Motor neuron (in vitro differentiated cells): Measurements from ENCODE around the gene DEFB118. TPM values are rescaled to one million over a fixed set of nuclear protein-coding genes. Genes with fewer than 3 reads are reported as not detected.
"Not testable (repeated sequence)": the region's sequence is repeated elsewhere in the genome, so short reads cannot be mapped to it uniquely, and the experiment has no call there.

Experiments
- ATAC-seq, 8 experiments: fragments of 200-7000 bp; cut with Tn5 transposase; replicated peaks in 6 of 8; 2 replicates each; pipeline ENCODE4 v1.8.0; 2021; ENCODE audit warnings: mild to moderate bottlenecking in 8 of 8, moderate library complexity in 8 of 8
- H3K27ac ChIP-seq, 2 donors: fragments of 250-450 bp; sonication (Bioruptor Pico); 2 replicates each; pipeline ENCODE4 v1.9.0; 2021; ENCODE audit warnings: antibody characterized with exemption in 2 of 2, mild to moderate bottlenecking in 2 of 2, moderate library complexity in 1 of 2
- H3K4me1 ChIP-seq, 2 donors: fragments of 250-450 bp; sonication (Bioruptor Pico); replicated peaks in 1 of 2; 2 replicates each; pipeline ENCODE4 v1.6.1; 2021; ENCODE audit warnings: antibody characterized with exemption in 2 of 2, mild to moderate bottlenecking in 2 of 2, moderate library complexity in 1 of 2
- H3K4me3 ChIP-seq, 5 donors: fragments of 250-450 bp; sonication (Bioruptor Pico); 2 replicates each; pipeline ENCODE4 v1.9.0; 2021; ENCODE audit warnings: antibody characterized with exemption in 5 of 5, mild to moderate bottlenecking in 5 of 5, moderate library complexity in 4 of 5
- WGBS, 10 experiments: fragments of 450-650 bp; shearing (Covaris generic); methylation state at CpG; one replicate each; pipeline ENCODE4 v1.0.0; 2022; 5-methylcytosine and 5-hydroxymethylcytosine counted together
- in situ Hi-C, 9 experiments: fragments of 400-800 bp; cut with MboI; loops; one replicate each; pipeline ENCODE4 v1.15.0; 2021; ENCODE audit warnings: low sequenced_read_pairs in 9 of 9, low pct_unique_long_range_greater_than_20kb in 2 of 9; ENCODE audit not compliant: unreplicated experiment in 9 of 9
- total RNA-seq, 8 experiments: library from RNA; unstranded; fragments of 300-600 nt; gene quantifications; 2 replicates each; pipeline versions ENCODE4 v1.2.3 to v1.2.4, GENCODE V29; 2022

DEFB118 gene
- total RNA-seq = under 1 TPM in 1 of 8 experiments, not detected in 7; 0.33 TPM

- 0 to 57% (median 40%) methylated on average over 1 to 2 of the region's 2 CpGs; no CpG with 5 or more reads in 5 of the 10 experiments for whole genome bisulfite sequencing, 10 experiments
- ATAC-seq = no peak
Observed at GRCh38 chr20:31368301-31368700, at the start of gene DEFB118. DEFB118 (plus strand) TSS chr20:31368601; CDS start chr20:31368651, 50 bp downstream.

GRCh38 chr20:31322504-31322903 is 45.9 kb upstream of the DEFB118 start:
- 0 to 18% (median 0%) methylated on average over 1 to 3 of the region's 3 CpGs; no CpG with 5 or more reads in 4 of the 10 experiments for WGBS, 10 experiments
- H3K4me1 ChIP-seq = no peaks in the 10 kb centered on the region
- ATAC-seq = no peak
- no peak overlapping the region for H3K4me3 ChIP-seq
- no peak overlapping the region for H3K27ac ChIP-seq
- in situ Hi-C loops = no loop called here

More at GRCh38 chr20:31368301-31368700, at the start of gene DEFB118:
- Histone ChIP-seq H3K27ac (no peak within 1 kb of the TSS), H3K4me3 (no peak within 1 kb of the TSS), H3K4me1 (no peaks in the 10 kb centered on the region)
- in situ Hi-C loops = no loop called here

DNA sequence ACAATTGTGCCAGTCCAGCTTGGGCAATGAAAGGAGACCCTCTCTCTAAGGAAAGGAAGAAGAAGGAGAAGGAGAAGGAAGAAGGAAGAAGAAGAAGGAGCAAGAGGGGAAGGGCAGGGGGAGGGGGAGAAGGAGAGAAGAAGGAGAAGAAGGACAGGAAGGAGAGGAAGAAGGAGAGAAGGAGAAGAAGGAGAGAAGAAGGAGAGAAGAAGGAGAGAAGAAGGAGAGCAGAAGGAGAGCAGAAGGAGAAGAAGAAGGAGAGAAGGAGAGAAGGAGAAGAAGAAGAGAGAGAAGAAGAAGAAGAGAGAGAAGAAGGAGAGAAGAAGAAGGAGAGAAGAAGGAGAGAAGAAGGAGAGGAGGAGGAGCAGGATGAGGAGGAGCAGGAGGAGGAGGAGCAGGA is 37.5 kb upstream of the DEFB118 start:
- ATAC-seq = no peak

DNA sequence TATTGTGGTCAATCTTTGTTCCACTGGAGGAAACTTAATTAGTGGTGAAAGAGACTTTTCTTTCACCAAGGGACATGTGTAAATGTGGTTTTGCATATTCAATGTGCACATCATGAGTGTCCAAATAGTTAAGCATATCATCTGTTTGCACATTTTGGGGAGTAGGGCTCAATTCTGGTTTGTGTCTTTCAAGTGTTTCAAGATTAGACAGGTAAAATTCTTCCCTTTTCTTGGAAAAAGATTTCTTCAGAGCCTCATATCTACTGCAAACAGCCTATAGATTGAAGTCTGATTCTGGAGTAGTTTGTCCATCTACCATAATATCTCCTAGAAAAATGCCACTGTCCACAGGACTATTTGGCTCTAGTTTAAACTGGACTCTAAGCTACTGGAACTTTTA is 26.9 kb upstream of the DEFB118 start:
- Histone ChIP-seq H3K27ac (no peak overlapping the region), H3K4me1 (no peaks in the 10 kb centered on the region), H3K4me3 (no peak overlapping the region)
- in situ Hi-C loops = no loop called here
- no peak for ATAC-seq

More for the DNA sequence above, 37.5 kb upstream of the DEFB118 start:
- no peak overlapping the region for H3K27ac ChIP-seq
- in situ Hi-C loops = no loop called here
- H3K4me1 ChIP-seq = no peaks in the 10 kb centered on the region
- H3K4me3 ChIP-seq = no peak overlapping the region

GRCh38 chr20:31355981-31356380 is 12.4 kb upstream of the DEFB118 start:
- in situ Hi-C loops = no loop called here
- Histone ChIP-seq H3K4me1 (no peaks in the 10 kb centered on the region), H3K4me3 (no peak overlapping the region), H3K27ac (no peak overlapping the region)
- WGBS, 10 experiments = 0 to 57% (median 8%) methylated on average over 1 of the region's 1 CpG; no CpG with 5 or more reads in 2 of the 10 experiments
- no peak for ATAC-seq

DNA sequence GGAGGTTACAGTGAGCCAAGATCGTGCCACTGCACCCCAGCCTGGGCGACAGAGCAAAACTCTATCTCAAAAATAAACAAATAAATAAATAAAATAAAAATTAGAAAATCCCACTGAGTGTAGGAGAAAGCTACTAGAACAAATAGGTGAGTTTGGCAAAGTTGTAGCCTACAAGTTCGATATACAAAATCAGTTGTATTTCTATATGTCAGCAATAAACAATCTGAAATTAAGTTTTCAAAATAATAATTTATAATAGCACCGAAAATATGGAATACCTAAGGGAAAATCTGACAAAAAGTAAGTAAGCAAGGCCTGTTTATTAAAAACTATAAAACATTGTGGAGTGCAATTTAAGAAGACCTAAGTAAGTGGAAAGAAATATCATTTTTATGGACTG is 5.1 kb upstream of the DEFB118 start:
- no peak for ATAC-seq
- WGBS, 10 experiments = 0 to 54% (median 31%) methylated on average over 2 to 4 of the region's 4 CpGs
- no peak overlapping the region for H3K27ac ChIP-seq
- no peak overlapping the region for H3K4me3 ChIP-seq
- H3K4me1 ChIP-seq = no peaks in the 10 kb centered on the region
- in situ Hi-C loops = no loop called here

DNA sequence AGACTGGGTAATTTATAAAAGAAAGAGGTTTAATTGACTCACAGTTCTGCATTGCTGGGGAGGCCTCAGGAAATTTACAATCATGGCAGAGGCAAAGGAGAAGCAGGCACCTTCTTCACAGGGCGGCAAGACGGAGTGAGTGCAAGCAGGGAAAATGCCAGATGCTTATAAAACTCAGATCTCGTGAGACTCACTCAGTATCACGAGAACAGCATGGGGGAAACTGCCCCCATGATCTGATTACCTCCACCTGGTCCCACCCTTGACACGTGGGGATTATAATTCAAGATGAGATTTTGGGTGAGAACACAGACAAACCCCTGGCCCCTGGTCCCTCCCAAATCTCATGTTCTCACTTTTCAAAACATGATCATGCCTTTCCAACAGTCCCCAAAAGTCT is 4.1 kb upstream of the DEFB118 start:
- H3K4me3 ChIP-seq, H3K27ac ChIP-seq, ATAC-seq, H3K4me1 ChIP-seq, in situ Hi-C loops: not testable (repeated sequence)
- WGBS, 10 experiments = 0 to 80% (median 27%) methylated on average over 1 to 5 of the region's 5 CpGs; no CpG with 5 or more reads in 3 of the 10 experiments

- in situ Hi-C loops = no loop called here
- H3K4me1 ChIP-seq = no peaks in the 10 kb centered on the region
- no peak for ATAC-seq
- no peak overlapping the region for H3K4me3 ChIP-seq
- H3K27ac ChIP-seq = no peak overlapping the region
- WGBS, 10 experiments = 0 to 45% (median 12%) methylated on average over 1 to 2 of the region's 2 CpGs; no CpG with 5 or more reads in 1 of the 10 experiments
Observed at GRCh38 chr20:31374346-31374745, 5.9 kb downstream of the DEFB118 start.

DNA sequence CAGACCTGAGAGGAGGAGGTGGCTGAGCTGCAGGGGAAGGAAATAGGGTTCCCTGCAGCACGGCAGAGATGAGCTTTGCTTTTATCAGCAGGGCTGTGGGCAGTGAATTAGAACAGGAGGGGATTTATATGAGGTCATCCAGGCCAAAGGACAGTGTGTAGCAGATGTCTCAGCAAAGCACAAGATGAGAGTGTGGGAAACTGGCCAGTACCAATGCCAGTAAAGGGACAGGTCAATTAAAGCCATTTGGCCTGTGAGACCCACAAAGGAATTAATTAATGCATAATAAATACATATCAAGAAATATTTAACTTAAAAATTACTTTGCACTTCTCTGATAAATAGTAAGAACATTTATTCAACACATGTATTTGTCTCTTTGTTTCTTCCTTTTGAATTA is 22.1 kb downstream of the DEFB118 start, which contains the start of gene DEFB119:
DEFB119 (minus strand) TSS at position 101 of the 400 bp plus-strand sequence. CDS start 107 bp downstream, outside the sequence.
- in situ Hi-C loops = loop anchor here in 1 of 9 experiments (25.0 kb wide), 1 partner anchor 103 kb away; no protein-coding TSS in a partner anchor
- H3K27ac ChIP-seq = no peak within 1 kb of the TSS
- no peak for ATAC-seq
- H3K4me1 ChIP-seq = no peaks in the 10 kb centered on the region
- 0 to 33% (median 6%) methylated on average over 1 of the region's 1 CpG; no CpG with 5 or more reads in 4 of the 10 experiments for WGBS, 10 experiments
- H3K4me3 ChIP-seq = no peak within 1 kb of the TSS

GRCh38 chr20:31392836-31393235 is 24.4 kb downstream of the DEFB118 start:
- 0 to 28% (median 14%) methylated on average over 1 to 2 of the region's 2 CpGs; no CpG with 5 or more reads in 5 of the 10 experiments for WGBS, 10 experiments
- H3K27ac ChIP-seq = no peak overlapping the region
- no peaks in the 10 kb centered on the region for H3K4me1 ChIP-seq
- in situ Hi-C loops = loop anchor here in 1 of 9 experiments (25.0 kb wide), 1 partner anchor 106 kb away; no protein-coding TSS in a partner anchor
- ATAC-seq = no peak
- H3K4me3 ChIP-seq = no peak overlapping the region

DNA sequence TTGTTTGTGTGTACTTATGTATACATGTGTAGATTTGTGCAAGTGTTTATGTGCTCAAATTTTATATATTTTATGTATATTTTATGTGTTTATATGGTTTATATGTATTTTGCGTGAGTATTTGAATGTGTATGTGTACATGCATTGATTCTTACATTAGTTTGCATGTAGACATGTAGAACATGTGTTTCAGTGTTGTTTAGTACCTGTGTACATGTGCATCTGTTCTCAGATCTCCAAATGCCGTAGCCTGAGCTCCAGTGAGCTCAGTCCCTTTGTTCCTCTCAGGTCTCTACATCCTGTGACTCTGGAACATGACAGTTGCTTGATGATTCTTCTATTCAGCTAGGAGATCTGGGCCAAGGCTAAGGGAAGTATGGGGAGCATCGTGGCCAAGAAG is 26.5 kb downstream of the DEFB118 start:
- H3K27ac ChIP-seq = no peak overlapping the region
- no peaks in the 10 kb centered on the region for H3K4me1 ChIP-seq
- no peak for ATAC-seq
- H3K4me3 ChIP-seq = no peak overlapping the region
- 0 to 60% (median 9%) methylated on average over 1 to 3 of the region's 3 CpGs; no CpG with 5 or more reads in 2 of the 10 experiments for WGBS, 10 experiments
- in situ Hi-C loops = loop anchor here in 1 of 9 experiments (25.0 kb wide), 1 partner anchor 108 kb away; no protein-coding TSS in a partner anchor

DNA sequence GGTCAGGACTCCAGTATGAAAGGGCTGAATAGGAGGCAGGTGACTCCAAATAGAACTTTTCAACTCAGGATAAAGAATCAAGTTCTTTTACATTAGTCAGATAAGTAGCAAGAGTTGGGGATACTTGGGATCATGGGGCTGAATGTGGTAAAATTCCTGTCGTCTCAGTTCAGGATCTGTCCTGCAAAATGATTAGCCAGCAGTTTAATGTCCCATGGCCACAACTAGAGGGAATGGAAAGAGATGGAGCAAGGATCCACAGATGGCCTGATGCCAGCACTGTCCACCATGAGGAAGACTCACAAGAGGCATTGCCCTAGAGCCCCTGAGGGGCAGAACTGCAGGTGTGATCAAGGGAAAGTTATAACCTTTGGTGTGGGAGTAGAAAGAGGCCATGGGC is 35.5 kb downstream of the DEFB118 start:
- Histone ChIP-seq H3K4me3 (no peak overlapping the region), H3K4me1 (no peaks in the 10 kb centered on the region), H3K27ac (no peak overlapping the region)
- WGBS, 10 experiments = 0 to 40% (median 8%) methylated on average over 1 of the region's 1 CpG; no CpG with 5 or more reads in 6 of the 10 experiments
- ATAC-seq = no peak
- in situ Hi-C loops = no loop called here

DNA sequence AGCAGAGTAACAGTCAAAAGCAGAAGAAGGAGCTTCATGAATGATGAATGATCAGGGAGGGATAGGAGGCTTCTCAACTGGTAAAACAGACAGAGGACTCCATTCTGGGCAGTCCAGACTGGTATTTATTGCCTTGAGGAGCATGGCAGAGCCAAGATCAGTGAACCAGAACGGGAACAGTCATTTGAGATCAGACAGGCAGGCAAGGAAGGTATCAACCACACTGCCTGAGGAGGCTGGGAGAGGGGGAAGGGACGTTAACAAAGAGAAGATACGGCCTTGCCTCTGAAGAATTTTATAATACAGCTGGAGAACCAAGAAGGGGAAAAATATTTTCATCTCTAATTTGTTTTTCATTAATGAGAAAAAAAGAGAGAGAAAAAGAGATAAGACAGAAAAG is 37.7 kb downstream of the DEFB118 start, which contains the start of gene DEFB121:
DEFB121 (minus strand) TSS at position 101 of the 400 bp plus-strand sequence; CDS start at position 38, 63 bp downstream.
- no peak for ATAC-seq
- in situ Hi-C loops = no loop called here
- WGBS, 10 experiments = 0 to 31% (median 4%) methylated on average over 1 to 3 of the region's 3 CpGs; no CpG with 5 or more reads in 1 of the 10 experiments
- Histone ChIP-seq H3K4me3 (no peak within 1 kb of the TSS), H3K4me1 (no peaks in the 10 kb centered on the region), H3K27ac (no peak within 1 kb of the TSS)

DNA sequence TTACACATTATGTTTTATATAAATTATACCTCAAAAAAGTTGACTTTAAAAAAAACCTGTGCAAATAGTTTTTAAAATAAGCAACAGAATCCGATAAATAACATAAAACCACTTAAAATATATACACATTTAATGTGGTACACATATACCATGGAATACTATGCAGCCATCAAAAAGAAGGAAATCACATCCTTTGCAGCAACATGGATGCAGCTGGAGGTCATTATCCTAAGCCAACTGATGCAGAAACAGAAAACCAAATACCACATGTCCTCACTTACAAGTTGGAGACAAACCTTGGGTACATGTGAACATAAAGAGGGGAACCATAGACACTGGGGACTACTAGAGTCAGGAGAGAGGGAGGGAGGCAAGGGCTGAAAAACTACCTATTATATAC is 41.6 kb downstream of the DEFB118 start:
- Histone ChIP-seq H3K4me1 (no peaks in the 10 kb centered on the region), H3K4me3 (no peak overlapping the region), H3K27ac (no peak overlapping the region)
- in situ Hi-C loops = no loop called here
- WGBS, 10 experiments = 0 to 20% (median 8%) methylated on average over 1 of the region's 1 CpG; no CpG with 5 or more reads in 2 of the 10 experiments
- no peak for ATAC-seq
